Measurements from ENCODE around the gene C1orf226.

C1orf226 gene

GRCh38 chr1:162386292-162387225 lies 5.0 kb downstream of the C1orf226 start:
- no peak for DNase-seq

GRCh38 chr1:162387226-162388082 lies 5.9 kb downstream of the C1orf226 start:
- no peak for DNase-seq

GRCh38 chr1:162388083-162388594 lies 6.6 kb downstream of the C1orf226 start:
- no peak for DNase-seq

GRCh38 chr1:162388615-162389014 lies 7.1 kb downstream of the C1orf226 start:
- no peak for DNase-seq

GRCh38 chr1:162389021-162389818 lies 7.7 kb downstream of the C1orf226 start:
- no peak for DNase-seq

- no peak for DNase-seq
Observed at GRCh38 chr1:162389971-162390370, 8.4 kb downstream of the C1orf226 start.

- no peak for DNase-seq
Observed at GRCh38 chr1:162390396-162391185, 9.1 kb downstream of the C1orf226 start.

- no peak for DNase-seq
Observed at GRCh38 chr1:162391790-162392563, 10.4 kb downstream of the C1orf226 start.

- no peak for DNase-seq
Observed at GRCh38 chr1:162396201-162396906, 14.8 kb downstream of the C1orf226 start.

- no peak for DNase-seq
Observed at GRCh38 chr1:162397039-162397448, 15.5 kb downstream of the C1orf226 start.

- DNase-seq, result no peak
Observed at GRCh38 chr1:162397943-162398560, 16.5 kb downstream of the C1orf226 start.

GRCh38 chr1:162398999-162399580 lies 17.6 kb downstream of the C1orf226 start:
- no peak for DNase-seq

- no peak for DNase-seq
Observed at GRCh38 chr1:162400790-162401355, 19.3 kb downstream of the C1orf226 start.

GRCh38 chr1:162404550-162405160 lies 23.1 kb downstream of the C1orf226 start:
- DNase-seq, result no peak

GRCh38 chr1:162405800-162406199 lies 24.3 kb downstream of the C1orf226 start:
- no peak for DNase-seq

- DNase-seq, result no peak
Observed at GRCh38 chr1:162406811-162407210, 25.3 kb downstream of the C1orf226 start.

GRCh38 chr1:162407539-162407938 lies 26.0 kb downstream of the C1orf226 start:
- DNase-seq, result no peak

GRCh38 chr1:162412002-162412401 lies 30.5 kb downstream of the C1orf226 start, which contains the start of gene SH2D1B:
TSS of gene SH2D1B (minus strand) at chr1:162412136. CDS start at chr1:162412016, 120 bp downstream.
- DNase-seq, result no peak
